T follicular helper cell (primary cell): ENCODE data around the gene SERGEF.

Experiments
- DNase-seq: peaks from one replicate; pipeline ENCODE4 v3.0.0-alpha.2; 2020; ENCODE audit warnings: low read depth

Gene SERGEF

GRCh38 chr11:17771841-17772401, 240.9 kb downstream of the SERGEF start:
- DNase-seq, result no peak

DNA sequence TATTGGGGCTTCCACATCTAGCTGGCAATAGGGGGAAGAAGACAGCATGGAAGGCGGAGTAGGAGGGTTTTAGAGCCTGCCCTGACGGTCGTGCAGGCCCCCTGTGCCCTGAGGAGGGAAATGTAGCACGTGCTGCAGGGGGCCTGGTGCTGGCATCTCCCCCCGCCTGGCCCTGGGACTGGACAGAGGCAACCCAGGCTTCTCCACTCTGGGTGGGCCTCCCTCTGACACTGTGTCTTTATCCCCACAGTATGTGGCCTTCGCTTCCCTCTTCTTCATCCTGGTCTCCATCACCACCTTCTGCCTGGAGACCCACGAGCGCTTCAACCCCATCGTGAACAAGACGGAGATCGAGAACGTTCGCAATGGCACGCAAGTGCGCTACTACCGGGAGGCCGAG, 241.4 kb downstream of the SERGEF start:
- DNase-seq, result no peak

GRCh38 chr11:17770917-17771316, 241.9 kb downstream of the SERGEF start:
- no peak for DNase-seq

DNA sequence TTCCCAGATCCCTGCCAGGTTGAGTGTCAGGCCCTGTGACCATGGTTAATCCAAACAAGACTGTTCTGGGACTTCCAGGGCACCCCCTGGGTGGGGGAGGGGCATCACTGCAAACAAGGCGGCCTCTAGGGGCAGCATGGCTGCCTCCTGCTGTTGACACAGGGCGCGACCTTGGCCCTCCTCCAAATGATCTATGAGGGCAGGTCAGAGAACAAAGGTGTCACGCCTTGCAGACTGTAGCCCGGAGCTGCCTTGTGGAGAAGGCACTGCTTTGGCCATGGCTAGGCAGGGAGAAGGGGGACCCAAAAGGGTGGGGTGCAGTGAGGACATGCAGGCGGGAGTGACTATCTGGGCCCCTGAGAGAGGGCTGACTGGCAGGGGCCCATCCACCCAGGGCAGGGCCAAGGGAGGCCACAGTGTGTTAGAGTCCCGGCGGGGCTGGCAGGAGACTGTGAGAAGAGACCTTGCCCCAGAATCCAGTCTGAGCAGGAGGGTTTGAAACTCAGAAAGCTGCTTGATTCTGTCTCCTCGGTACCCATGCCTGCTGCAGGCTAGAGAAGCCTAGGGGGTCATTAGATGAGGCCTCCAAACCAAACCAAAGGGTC, 242.7 kb downstream of the SERGEF start:
- DNase-seq, result no peak

DNA sequence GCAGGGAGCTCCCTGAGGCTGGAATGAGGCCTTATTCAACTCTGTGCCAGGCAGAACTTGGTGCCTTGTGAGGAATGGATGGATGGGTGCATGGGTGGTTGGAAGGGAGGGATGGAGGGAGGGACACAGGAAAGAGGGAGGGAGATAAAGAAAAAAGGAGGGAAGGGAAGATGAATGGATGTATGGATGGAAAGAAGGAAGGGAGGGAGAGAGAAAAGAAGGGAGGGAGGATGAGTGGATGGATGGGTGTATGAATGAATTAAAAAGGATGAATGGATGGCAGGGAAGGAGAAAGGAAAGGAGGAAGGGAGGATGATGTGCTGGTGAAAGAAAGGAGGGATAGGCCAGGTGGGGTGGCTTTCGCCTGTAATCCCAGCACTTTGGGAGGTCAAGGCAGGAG, 243.6 kb downstream of the SERGEF start:
- no peak for DNase-seq

DNA sequence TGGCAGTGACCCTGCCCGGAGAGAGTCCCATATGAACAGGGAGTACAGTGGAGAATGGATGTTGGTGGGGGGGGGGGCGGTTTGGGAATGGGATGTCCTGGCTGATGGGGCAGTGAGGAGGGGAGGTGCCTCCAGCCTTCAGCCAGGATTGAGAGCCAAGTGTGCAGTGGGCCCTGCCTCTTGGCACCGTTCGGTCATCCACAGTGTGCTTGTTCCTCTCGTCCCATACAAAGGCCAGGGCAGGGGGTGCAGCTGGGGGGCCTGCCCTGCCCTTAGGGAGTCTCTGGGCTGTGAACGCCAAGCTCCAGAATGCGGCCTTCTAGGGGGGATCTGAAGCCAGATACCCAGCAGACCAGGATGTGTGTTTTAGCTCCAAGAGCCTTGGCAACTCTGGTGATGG, 244.3 kb downstream of the SERGEF start:
- no peak for DNase-seq

- no peak for DNase-seq
These were observed 244.9 kb downstream of the SERGEF start for GRCh38 chr11:17767914-17768313.

DNA sequence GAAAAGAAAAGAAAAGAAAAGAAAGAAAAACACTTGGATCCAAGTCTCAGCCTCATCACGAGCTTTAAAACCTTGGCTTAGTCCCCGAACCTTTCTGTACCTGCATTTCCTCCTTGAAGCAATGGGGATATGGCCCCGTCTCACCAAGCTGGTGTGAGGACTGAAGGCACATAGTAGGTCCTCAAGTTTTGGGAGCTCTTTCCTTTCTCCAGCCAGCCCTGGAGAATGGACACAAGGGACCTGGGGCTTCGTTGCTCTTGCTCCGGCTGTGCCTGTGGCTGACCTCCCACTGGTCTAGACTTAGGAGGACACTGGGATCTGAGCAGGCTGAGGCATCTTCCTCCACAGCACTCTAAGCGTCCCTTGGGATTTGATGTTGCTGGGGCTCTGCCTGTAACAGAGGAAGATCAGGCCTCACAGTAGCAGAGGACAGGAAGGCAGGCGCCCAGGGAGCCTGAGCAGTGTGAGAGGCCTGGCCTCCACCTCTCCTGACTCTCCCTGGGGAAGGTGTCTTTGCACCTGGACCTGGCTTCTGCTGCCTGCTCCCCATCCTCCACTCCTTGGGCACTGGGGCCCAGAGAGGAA, 245.5 kb downstream of the SERGEF start:
- DNase-seq, result no peak

DNA sequence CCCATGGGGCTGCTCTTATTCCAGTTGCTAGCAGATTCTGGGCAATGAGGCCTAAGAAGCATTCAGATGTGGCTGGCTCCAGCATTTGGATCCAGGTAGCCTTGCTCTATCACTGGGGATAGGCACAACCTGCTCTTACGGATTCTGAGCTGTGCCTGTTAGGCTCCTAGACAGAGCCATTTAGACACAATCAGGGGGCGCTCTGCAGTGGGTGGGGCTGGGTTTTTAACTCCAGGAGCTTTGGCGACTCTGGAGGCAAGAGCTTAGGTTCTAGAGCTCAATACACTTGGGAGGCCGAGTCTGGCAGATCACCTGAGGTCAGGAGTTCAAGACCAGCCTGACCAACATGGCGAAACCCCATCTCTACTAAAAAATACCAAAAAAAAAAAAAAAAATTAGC, 246.3 kb downstream of the SERGEF start:
- DNase-seq, result no peak

GRCh38 chr11:17766073-17766359, 246.8 kb downstream of the SERGEF start:
- DNase-seq, result no peak

DNA sequence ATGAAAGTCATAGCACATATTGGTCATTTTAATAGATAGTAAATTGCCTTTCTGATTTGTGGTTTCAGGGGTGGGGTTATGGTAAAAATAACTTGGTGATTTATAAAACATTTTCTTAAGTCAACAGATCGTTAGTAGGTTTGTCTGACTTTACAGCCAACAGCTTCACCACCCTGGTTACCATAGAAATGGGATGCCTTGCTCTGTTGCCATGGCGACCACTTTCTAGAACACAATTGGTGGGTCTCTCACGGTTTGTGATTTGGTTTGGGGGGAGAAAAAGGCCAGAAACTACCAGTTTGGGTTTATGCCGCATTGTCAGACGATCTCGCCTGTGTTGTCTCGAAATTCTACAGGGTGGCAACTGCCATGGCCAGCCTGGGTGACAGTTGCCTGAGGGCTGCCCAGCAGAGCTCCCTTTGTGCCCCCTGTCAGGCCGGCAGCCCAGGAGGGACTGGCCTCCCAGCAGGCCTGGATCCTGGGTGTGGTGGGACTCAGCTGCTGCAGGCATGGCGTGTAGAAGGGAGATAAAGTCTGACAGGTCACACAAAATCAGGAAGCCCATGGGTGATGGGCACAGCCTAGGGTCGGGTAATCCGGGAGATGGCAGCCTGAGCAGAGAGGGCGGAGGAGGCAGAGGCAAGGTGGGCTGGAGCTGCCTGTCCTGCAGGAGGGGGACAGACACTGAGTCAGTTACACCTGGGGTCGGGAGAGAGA, 247.3 kb downstream of the SERGEF start:
- DNase-seq, result no peak

DNA sequence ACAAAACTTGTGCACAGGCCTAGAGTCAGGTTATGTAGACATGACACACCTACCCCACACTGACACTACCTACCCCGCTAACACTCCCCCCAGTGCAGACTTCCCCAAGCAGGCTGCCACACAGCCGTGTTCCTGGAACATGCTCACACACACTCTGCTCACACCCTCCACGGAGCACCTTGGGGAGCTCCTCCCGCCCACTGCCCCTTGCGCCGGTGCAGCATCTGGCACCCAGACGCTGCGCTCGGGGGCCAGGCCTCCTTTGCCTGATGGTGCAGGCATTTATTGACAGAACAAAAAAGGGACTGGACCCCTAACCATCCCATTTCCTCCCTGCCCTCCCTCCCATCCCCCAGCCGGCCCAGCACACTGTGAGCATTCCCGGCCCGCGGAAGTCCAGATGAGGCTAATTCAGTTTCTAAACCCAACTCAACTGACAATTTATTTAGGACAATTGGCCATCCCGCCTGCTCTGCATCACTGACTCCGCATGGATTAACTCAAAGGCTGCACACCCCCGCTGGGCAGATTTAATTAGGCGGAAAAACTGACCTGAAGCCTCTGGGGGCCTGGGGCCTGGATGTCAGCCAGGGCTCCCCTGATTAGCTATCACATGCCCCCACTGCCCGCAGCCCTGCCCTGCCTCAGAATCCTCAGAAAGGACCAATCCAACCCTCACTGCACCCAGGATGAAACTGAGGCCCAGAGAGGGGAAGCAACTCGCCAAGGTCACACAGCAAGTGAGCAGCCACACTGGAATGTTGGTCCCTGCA, 248.2 kb downstream of the SERGEF start:
- no peak for DNase-seq

DNA sequence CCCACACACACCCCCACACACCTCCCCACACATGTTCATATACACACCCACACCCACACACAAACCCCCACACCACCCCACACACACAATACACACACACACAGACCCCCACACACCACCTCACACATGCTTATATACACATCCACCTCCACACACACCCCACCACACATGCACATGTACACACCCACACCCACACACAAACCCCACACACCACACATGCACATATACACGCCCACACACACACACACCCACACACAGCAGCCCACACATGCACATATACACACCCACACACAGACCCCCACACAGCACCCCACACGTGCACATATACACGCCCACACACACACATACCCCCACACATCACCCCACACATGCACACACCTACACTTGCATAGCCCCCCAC, 249.1 kb downstream of the SERGEF start:
- DNase-seq, result no peak

DNA sequence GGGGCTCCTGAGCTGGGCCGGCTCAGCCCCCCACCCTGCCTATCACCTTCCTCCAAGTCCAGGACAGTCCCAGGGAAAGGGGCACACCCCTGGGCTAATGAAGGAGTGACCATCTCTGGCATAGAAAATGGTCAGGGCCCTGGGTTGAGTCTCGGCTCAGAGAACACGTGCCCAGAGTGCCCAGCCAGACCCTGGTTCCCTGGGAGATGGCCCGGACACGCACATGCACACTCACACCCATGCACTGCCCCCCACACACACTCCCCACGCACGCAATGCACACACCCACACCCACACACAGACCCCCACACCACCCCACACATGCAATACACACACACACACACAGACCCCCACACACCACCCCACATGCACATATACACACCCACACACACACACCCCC, 249.6 kb downstream of the SERGEF start:
- no peak for DNase-seq

DNA sequence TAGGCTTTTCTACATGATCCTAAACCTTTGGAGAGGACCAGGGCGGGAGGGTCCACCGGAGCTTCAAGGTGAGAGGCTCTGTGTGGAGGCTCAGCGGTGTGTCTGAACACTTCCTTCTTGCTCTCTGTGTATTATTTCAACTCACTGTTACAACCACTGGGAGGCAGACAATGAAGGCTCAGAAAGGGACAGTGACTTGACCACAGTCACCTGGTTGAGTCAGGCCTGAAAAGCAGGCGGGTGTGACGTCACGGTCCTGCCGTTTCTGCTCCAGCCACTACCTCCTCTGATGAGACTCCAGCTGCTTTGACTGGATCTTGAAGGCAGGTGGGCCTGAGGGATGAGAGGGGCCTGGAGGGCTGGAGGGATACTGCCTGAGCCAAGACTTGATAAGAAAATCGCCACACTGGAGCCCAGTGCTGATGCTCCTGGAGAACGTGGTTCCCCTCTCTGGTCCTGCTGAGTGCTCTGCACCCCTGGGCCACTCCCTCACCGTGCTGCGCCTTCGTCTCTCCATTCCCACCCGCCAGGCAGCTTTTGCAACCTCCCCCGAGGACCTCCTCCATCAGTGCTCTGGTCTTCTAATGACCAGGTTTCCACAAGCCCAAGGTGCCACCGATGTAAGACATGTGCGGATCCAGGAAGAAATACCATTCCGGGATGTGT, 250.4 kb downstream of the SERGEF start:
- no peak for DNase-seq

GRCh38 chr11:17760102-17761029, 252.5 kb downstream of the SERGEF start:
- no peak for DNase-seq

DNA sequence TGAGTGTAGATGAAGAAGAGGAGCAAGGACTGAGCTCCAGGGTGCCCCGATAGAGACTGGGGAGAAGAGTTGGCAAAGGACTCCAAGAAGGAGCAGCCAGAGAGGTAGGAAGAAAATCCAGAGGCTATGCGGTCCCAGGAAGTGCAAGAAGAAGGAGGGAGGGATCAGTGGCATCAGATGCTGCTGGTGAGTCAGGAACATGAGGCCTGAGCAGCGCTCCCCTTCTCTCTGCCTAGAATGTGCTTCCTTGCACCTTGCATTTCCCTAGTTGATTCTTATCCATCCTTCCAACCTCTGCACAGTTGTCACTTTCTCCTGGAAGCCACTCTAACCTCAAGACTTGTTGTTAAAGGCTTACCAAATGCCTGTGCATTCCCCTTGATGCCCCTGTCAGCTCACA, 257.0 kb downstream of the SERGEF start:
- DNase-seq, result no peak

DNA sequence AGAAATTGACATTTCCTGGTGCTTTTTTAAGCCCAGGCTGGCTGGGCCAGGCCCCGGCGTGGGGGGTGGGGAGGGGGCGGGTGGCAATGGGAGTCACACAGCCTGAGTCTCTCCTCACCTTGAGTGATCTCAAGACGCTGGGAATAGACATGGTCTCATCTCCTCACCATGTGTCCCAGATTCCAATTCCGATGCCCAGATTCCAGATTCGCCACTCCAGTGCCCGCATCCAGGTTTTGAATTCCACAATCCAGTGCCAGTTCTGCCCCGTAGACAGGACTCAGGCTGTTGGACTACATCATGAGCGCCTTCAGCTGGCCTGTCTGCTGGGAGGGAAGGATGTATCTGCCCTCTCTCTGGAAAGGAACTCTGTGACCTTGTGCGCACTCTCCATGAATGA, 259.2 kb downstream of the SERGEF start:
- DNase-seq, result no peak

- DNase-seq, result no peak
These were observed 259.7 kb downstream of the SERGEF start for GRCh38 chr11:17753153-17753552.

DNA sequence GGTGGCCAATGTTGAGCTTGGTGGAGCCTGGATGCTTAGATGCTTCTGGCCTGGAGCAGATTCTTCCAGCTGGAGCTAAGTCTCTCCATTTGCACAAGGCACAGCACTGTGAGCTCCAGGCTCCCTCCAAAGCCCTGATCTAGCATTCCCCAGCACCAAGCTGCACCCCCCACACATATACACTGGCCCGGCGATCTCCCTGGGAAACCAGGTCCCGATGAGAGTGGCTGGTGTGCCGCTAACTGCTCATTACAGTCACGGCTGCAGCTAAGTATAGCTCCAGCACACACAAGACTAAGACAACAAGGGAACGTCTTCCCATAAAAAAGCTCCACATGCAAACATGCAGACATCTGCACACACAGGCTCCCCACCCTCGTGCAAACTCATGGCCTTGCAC, 260.7 kb downstream of the SERGEF start:
- DNase-seq, result no peak

GRCh38 chr11:17751558-17751957, 261.3 kb downstream of the SERGEF start:
- no peak for DNase-seq
